Pancreas (tissue), 10 donors: Measurements from ENCODE around the gene SUFU. TPM values are rescaled to one million over a fixed set of nuclear protein-coding genes. Genes with fewer than 3 reads are reported as not detected.
"Not testable (repeated sequence)": the region's sequence is repeated elsewhere in the genome, so short reads cannot be mapped to it uniquely, and the experiment has no call there.

Experiments
- ATAC-seq, 4 donors: fragments of 200-7000 bp; cut with Tn5 transposase; one replicate each; pipeline versions ENCODE4 v1.8.0 to v1.9.1; 2020; ENCODE audit warnings: mild to moderate bottlenecking in 4 of 4, moderate library complexity in 4 of 4
- DNase-seq, 6 donors: peaks; one replicate each; pipeline ENCODE4 v3.0.0-alpha.2; 2020
- FAIRE-seq: peaks from 2 replicates; lab custom pipeline; 2012; peaks lifted over from hg19 to GRCh38; lab: Jason Lieb, UNC
- H3K27ac ChIP-seq, 4 donors: fragments of 200-600 bp; sonication (generic); 1 replicate in 3 of 4; 2 replicates in 1 of 4; pipeline versions ENCODE4 v1.5.0 to v1.8.0; 2020
- H3K27me3 ChIP-seq, 4 donors: fragments of 200-600 bp; one replicate each; pipeline ENCODE4 v1.8.0; 2021
- H3K36me3 ChIP-seq, 3 donors: fragments of 200-600 bp; sonication (generic) in 1 of 3; one replicate each; pipeline versions ENCODE4 v1.5.0 to v1.8.0; 2020 to 2021
- H3K4me1 ChIP-seq, 3 donors: fragments of 200-600 bp; one replicate each; pipeline ENCODE4 v1.8.0; 2021
- H3K4me3 ChIP-seq, 4 donors: fragments of 200-600 bp; sonication (generic) in 2 of 4; one replicate each; pipeline versions ENCODE4 v1.5.0 to v1.8.0; 2020 to 2021
- H3K9me3 ChIP-seq, 4 donors: fragments of 200-600 bp; one replicate each; pipeline ENCODE4 v1.8.0; 2021
- CTCF ChIP-seq, 4 donors: fragments of 200-600 bp; sonication (generic) in 3 of 4; IDR thresholded peaks; one replicate each; pipeline versions ENCODE4 v1.5.0 to v1.8.0; 2021; ENCODE audit warnings: antibody characterized with exemption in 4 of 4
- WGBS, 2 donors: extraction: QIAGEN DNeasy Blood & Tissue Kit; methylation state at CpG; one replicate each; pipeline ENCODE4 v1.1.7; 2013; 5-methylcytosine and 5-hydroxymethylcytosine counted together
- intact Hi-C, 3 donors: fragments of 100-400 bp; cut with DNase I; formaldehyde crosslinking; loops; one replicate each; pipeline versions ENCODE4 v1.11.1 to v1.14.2; 2022
- polyA plus RNA-seq, 2 donors: library from polyadenylated mRNA; stranded (reverse); fragments of 200-250 nt; gene quantifications; one replicate each; pipeline ENCODE4 v1.2.3, GENCODE V29; 2013
- total RNA-seq, 6 donors: library from RNA; stranded (reverse); fragmentation: NEBNext Ultra II Directional in 4 of 6; extraction: Animal tissue kit (Norgen Biotek cat#: 25700) in 4 of 6; gene quantifications; one replicate each; pipeline versions ENCODE4 v1.2.1 to v1.2.4, GENCODE V29; 2021 to 2023
- donor health status: healthy with polysubstance abuse.
- donor health status: DM: no; HTN: no; CAD: no; lungs with moderate emphysema.
- donor health status: DM: no; HTN: no; CAD: no.
- donor health status: control.
- donor health status: control.
- donor health status: Bipolar disorder and iron deficiency.
- donor health status: DM: yes; HTN: yes; CAD: no.
- donor health status: DM: no; HTN: no; CAD: no.
- donor health status: DM: no; HTN: no; CAD: no.
- donor health status: DM: yes; HTN: yes; CAD: no.

SUFU gene
- 1 to 10 TPM; 1.9 to 7.8 (median 3.6) TPM for total RNA-seq
- polyA plus RNA-seq, result 1 to 10 TPM; 2.6 to 2.7 TPM

GRCh38 chr10:102503264-102504178, at the start of gene SUFU:
Gene SUFU (plus strand): TSS chr10:102503972. CDS start chr10:102504153, 181 bp downstream.
- H3K9me3 ChIP-seq, result no peaks in the 10 kb centered on the region
- 1% methylated on average over 33 to 44 of the region's 44 CpGs for WGBS, 2 donors
- peak within 1 kb of the TSS in 3 of 4 donors; percentile 34 to 69 (median 50) for H3K27ac ChIP-seq
- H3K27me3 ChIP-seq, result no peaks in the 10 kb centered on the region
- intact Hi-C loops, result loop anchor here in 1 of 3 donors (10.0 kb wide), 1 partner anchor 81 kb away; no protein-coding TSS in a partner anchor
- ATAC-seq (peak; percentile 71 to 86 (median 78)), FAIRE-seq (peak; percentile 45), DNase-seq (peak; percentile 97 to 99 (median 98))
- peak within 1 kb of the TSS; percentile 86 to 95 (median 94) for H3K4me3 ChIP-seq
- no peaks in the 10 kb centered on the region for H3K36me3 ChIP-seq
- peak; percentile 87 to 91 (median 90) for TF ChIP-seq CTCF (IDR thresholded peaks at IDR 0.05)
- peaks cover 6 to 16% (median 12%) of the 10 kb centered on the region in 3 donors for H3K4me1 ChIP-seq

GRCh38 chr10:102454662-102455487, 48.9 kb upstream of the SUFU start:
- ATAC-seq, DNase-seq, H3K9me3 ChIP-seq, H3K4me3 ChIP-seq, FAIRE-seq, H3K27me3 ChIP-seq, intact Hi-C loops, H3K36me3 ChIP-seq, H3K4me1 ChIP-seq, H3K27ac ChIP-seq: not testable (repeated sequence)
- 82 to 86% methylated on average over 13 of the region's 13 CpGs for WGBS, 2 donors

GRCh38 chr10:102455893-102456471, 47.8 kb upstream of the SUFU start:
- Histone ChIP-seq H3K4me3 (no peak overlapping the region), H3K4me1 (no peaks in the 10 kb centered on the region), H3K9me3 (no peaks in the 10 kb centered on the region), H3K36me3 (no peaks in the 10 kb centered on the region), H3K27ac (no peak overlapping the region), H3K27me3 (no peaks in the 10 kb centered on the region)
- no peak for DNase-seq
- ATAC-seq, result no peak
- TF ChIP-seq CTCF (IDR thresholded peaks at IDR 0.05), result no peak
- 83 to 84% methylated on average over 7 of the region's 7 CpGs for WGBS, 2 donors
- intact Hi-C loops, result no loop called here
- no peak for FAIRE-seq

GRCh38 chr10:102457591-102458150, 46.1 kb upstream of the SUFU start:
- no peak overlapping the region for H3K27ac ChIP-seq
- no peaks in the 10 kb centered on the region for H3K4me1 ChIP-seq
- no peak for TF ChIP-seq CTCF (IDR thresholded peaks at IDR 0.05)
- no peak for ATAC-seq
- DNase-seq, result no peak
- H3K36me3 ChIP-seq, result no peaks in the 10 kb centered on the region
- intact Hi-C loops, result no loop called here
- 74 to 85% methylated on average over 9 of the region's 9 CpGs for WGBS, 2 donors
- H3K27me3 ChIP-seq, result no peaks in the 10 kb centered on the region
- H3K4me3 ChIP-seq, result no peak overlapping the region
- no peak for FAIRE-seq
- no peaks in the 10 kb centered on the region for H3K9me3 ChIP-seq
